GM19467 (cell line): Measurements from ENCODE around the gene SPI1.
A peak's percentile ranks its signal among the peaks of the same experiment; 100 is the strongest.
"Not testable (repeated sequence)": the region's sequence is repeated elsewhere in the genome, so short reads cannot be mapped to it uniquely, and the experiment has no call there.

ENCODE experiments used
- ATAC-seq: cut with Tn5 transposase; IDR thresholded peaks from one replicate; pipeline ENCODE4 v1.9.1; 2021; ENCODE audit warnings: mild to moderate bottlenecking, moderate library complexity; ENCODE audit not compliant: unreplicated experiment

SPI1 gene

DNA sequence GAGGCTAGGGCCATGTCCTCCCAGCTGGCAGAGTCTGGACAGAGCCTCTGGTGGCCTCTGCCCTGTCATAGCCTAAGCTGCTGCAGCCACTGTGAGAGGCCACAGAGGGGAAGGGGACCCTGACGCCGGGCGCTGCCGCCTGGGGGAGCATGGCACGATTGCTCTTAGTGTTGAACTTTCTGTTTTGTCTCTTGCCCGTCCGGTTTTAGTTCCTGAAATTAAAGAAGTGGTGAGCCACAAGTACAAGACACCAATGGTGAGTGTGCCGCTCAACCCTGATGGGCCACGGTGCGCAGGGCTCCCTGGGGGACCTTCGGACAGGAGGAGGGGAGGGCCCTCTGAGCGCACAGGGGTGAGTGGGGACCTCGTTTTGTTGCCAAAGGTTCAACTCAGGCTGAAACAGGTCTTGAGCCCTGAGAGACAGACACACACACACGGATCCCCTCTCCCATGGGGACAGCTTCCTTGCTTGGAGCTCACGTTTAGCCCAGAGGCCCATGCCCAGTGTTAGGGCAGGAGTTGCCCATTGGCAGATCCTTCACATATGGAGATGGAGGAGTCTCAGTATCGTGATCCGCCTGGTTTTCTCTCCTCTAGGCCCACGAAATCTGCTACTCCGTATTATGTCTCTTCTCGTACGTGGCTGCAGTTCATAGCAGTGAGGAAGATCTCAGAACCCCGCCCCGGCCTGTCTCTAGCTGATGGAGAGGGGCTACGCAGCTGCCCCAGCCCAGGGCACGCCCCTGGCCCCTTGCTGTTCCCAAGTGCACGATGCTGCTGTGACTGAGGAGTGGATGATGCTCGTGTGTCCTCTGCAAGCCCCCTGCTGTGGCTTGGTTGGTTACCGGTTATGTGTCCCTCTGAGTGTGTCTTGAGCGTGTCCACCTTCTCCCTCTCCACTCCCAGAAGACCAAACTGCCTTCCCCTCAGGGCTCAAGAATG, 49.6 kb downstream of the SPI1 start:
- peak; percentile 44 for ATAC-seq

DNA sequence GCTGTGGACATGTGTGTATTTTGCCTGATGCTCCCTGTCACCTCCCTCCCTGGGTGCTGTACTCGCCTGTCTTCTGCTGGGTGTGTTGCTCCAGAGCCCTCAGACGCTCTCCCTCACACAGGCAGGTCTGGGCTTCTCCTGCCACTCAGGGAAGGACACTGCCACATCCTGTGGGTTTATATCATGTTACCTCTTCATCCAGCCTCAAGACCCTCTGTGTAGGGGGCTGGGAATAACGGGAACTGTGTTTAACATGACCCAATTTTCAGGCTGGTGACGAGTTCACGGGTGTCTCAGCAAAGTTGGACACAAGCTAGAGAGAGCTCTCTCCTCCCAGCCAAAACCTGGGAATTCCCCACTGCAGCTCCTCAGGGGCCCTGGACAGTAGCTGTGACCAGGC, 50.4 kb downstream of the SPI1 start:
- no peak for ATAC-seq

DNA sequence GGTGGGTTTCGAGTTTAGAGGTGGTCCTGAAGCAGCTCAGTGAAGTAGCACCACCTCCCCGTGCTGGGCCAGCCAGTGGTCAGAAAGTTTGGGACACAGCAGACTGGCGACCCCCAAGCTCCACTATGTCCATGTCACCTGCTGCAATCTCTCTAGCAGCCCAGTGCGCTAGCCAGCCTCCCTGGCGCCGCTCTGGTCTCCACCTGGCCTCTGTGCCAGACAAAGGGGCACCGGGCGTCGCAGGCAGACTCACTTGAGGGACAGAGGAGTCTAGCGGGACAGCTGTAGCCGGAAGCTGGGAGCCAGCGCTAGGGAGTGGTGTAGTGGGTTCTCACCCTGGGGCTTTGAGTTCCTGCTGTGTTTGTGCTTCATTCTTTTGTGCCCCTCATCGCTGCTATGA, 51.3 kb downstream of the SPI1 start:
- ATAC-seq, result no peak

DNA sequence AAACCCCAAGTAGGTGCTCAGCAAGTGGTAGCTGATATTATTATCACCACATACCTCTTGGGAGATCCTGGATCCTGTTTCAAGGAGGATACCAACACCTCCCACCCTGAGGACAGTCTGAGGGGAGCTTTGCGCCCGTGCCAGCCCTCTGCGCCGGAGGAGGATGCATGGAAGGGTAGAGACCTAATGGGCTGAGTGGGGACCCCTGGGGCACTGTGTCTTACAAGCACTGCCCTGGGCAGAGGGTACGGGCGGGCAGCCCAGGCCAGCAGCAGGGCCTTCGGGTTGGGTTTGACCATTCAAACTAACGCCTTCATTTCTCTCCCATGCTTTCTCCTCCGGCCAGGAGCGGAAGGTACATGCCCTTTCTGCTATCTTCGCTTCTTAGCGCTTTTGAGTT, 52.1 kb downstream of the SPI1 start:
- no peak for ATAC-seq

DNA sequence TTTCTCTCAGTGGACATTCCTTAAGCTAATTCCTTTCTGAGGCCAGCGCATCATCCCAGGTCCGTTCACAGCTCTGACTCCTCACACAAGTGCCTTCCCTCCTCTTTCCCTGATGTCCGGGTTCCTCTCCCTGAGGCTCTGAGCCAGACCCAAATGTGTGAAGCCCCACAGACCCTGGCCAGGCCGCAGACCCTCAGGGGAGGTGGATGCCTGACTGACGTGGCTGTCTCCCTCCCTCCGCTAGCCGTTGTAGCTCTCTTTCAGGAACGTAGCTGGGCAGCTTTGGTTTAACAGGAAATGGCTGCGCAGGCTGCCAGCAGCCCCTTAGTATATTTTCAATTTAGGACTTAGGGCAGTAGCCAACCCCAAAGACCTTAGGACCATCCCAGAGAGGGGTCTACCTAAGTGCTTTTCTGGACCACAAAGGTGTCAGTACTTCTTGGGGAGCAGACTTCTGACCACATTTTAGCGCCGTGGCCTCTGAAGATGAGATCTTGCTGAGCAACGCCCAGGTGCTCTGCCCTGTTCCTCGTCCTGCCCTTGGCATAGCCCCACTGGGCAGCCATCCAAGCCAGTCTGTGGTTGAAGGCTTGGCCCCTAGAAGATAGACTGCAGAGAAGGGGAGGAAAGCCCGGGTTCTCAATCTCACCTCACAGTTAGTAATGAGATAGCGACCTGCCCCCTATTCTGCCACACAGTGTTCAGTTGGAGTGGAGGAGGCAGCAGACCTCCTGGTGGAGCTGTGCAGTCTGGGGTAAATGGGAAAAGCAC, 52.9 kb downstream of the SPI1 start:
- no peak for ATAC-seq

DNA sequence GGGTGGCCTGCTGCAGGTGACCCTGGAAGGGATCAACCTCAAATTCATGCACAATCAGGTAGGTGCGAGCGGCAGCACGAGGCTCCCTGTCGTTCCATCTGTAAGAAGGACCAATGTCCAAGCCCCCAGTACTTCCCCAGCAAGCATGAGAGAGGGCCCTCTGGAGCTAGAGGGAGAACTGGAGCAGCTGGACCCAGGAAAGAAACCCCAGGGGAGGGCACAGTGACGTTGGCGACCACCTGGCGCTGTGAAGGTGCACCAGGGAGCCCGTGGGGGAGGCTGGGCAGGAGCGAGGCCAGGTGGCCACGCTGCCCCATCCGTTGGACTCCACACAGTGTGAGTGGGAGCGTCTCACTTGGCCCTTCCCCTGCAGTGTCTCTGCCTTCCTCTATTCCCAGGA, 53.8 kb downstream of the SPI1 start:
- ATAC-seq, result no peak

DNA sequence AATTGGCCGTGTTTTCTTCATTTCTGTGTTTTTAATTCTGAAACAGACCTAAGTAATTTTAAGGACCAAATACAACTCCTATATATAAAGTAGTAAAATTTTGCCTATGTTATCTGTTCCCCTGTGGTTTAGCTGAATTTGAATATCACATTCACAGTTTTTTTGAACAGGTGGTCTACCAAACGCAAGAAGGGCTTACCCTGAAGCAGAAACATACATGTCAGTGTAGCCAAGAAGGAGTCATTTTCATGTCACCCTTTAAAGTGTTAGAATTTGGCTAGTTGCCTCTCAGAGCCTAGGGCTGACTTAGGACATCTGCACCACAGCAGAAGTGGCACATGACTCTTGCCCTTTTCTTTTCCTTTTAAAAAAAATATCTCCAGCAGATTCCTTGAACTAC, 60.2 kb downstream of the SPI1 start:
- ATAC-seq, result no peak

DNA sequence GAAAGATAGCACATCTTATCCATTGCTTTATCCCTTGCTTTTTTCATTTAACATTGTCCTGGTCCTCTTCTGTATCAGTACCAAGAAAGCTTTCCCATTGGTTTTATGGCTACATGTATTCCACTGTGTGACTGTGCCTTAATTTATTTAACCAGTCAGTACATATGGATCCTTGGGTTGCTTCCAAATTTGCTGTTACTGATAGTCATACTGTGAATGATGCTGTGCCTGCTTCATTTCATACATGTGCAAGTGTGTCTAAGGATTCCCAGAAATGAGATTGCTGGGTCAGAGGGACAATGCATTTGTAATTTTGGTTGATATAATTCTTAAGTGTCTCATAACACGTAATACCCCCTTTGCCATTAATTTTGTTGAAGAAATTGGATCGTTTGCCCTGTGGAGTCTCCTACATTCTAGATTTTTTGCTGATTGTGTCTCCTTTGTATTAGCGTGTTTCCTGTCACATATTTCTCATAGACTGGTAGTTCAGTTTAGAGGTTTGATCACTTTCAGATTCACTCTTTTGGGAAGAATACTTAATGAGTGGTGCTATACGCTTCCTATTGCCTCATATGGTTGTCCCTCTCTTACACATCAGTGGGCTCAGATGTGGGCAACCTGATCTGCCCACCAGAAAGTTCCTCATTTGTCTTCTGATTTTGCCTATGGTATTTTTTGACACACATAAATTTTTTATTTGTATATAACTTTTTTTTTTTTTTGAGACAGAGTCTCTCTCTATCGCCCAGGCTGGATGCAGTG, 61.1 kb downstream of the SPI1 start:
- no peak for ATAC-seq

DNA sequence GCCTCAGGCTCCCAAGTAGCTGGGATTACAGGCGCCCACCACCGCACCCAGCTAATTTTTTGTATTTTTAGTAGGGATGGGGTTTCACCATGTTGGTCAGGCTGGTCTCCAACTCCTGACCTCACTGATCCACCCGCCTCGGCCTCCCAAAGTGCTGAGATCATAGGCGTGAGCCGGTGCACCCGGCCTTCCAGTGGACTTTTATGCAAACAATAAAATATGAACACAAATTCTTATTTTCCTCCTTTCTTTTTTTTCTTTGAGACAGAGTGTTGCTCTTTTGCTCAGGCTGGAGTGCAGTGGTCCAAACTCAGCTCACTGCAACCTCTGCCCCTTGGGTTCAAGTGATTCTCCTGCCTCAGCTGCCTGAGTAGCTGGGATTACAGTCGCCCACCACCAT, 61.8 kb downstream of the SPI1 start:
- not testable (repeated sequence) for ATAC-seq

DNA sequence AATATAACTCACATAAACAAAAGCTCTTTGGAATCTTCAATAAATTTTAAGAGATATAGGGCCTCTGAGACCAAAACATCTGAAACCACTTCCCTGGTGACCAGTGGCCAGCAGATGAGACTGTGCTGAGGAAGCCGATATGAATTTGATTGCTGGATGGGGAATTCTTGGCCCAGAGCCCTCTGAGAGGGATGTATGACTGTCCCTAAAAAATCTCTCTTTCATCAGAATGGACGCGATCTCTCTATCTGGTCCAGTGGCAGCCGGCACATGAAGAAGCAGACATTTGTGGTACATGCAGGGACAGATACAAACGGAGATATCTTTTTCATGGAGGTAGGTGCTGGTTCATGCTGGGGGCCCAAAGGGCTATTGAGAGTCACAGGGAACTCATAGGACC, 63.4 kb downstream of the SPI1 start:
- no peak for ATAC-seq

DNA sequence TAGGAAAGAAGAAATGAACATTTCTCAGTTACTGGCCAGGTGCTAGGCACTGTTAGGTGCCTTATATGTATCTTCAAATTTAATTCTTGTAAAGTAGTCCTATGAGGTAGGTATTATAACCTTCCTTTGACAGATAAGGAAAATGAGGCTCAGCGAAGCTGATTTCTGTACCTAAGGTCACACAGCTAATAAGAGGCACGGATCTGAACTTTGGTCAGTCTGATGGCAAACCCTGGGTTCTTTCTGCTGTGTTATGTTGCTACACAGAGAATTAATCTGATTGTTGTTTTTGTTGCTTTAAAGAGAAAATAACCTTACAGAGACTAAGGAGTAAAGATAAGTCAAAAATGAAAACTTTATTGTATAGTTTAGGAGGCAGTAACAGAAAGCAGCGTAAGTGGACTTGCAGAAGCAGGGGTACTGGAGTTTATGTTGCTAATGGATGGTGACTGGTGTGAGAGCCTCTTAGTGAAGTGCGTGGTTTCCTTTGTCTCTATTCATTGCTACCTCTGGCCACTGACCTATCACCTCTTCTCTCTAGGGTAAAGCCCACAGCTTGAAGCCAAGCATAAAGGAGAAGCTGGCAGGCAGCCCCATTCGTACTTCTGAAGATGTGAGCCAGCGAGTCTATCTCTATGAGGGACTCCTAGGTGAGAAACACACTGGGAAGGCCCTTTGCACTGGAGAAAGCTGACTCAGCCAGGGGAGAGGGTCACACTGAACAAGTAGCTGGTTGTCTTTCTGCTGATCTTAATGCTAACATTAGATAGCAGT, 70.1 kb downstream of the SPI1 start:
- no peak for ATAC-seq

DNA sequence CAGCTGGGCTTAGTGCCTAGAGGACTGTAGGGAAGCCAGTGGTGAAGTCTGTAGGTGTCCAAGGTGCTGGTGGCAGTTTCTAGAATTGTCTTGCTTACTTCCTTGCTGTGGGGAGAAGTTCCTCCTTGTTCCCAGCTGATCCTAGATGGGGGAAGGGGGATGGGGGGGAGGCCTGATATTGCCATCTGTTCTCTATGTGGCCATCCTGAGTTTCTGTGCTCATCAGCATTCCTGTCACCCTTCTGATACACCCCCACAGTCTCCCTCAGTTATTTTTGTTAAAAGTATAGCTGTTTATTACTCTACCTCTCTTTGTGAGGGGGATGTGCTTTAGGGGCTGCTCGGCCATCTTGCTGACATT, 71.9 kb downstream of the SPI1 start:
- ATAC-seq, result no peak

DNA sequence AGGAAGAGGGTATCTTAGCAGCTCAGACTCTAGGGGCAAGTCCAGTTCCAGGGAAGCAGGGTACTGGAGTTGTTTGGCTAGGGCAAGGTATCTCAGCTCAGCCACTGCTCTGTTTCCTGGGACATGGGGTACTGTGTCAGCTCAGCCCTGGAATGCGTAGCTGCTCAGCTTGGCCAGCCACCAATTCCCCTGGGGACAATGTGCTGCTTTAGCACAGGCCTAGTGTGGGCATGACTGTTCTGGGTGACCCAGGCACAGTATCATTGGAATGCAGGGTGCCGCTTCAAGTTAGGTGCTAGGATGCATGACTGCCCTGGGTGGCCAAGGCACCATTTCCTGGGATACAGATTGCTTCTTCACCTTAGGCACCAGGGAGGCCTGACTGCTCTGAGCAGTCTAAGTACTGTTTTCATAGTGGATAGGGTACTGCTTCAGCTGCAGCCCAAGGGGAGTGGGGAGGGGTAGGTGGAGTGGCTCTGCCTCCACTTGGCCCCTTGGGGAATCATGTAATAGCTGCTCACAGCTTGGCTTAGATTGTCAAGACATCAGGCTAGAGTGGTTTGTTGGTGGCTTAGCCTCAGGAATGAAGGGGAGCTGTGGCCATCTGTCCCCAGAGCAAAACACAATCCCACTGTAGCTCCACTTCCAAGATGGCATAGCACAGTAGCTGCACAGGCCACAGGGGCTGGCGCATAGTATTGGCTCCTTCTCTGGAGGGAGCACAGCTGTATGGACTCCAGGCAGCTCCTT, 72.4 kb downstream of the SPI1 start:
- ATAC-seq, result no peak
